GM12878 (cell line): ENCODE results near the gene GINS1. TPM values are rescaled to one million over a fixed set of nuclear protein-coding genes. Genes with fewer than 3 reads are reported as not detected.

Experiments
- ATAC-seq: fragments of 200-7000 bp; cut with Tn5 transposase; 3 replicates; pipeline ENCODE4 v1.9.1; 2020; ENCODE audit warnings: mild to moderate bottlenecking, moderate library complexity
- BruUV-seq: library from RNA; stranded (reverse); fragments of 400-500 nt; replicated peaks from 2 replicates; lab custom pipeline; 2021; lab: Mats Ljungman, UMichigan
- CTCF ChIA-PET: fragments of 300-600 bp; sonication (Branson Sonifier 250); formaldehyde crosslinking; extraction: SDS; loops from one replicate; lab custom pipeline; 2021; ENCODE audit warnings: inconsistent platforms; lab: Yijun Ruan, JAX
- POLR2A ChIA-PET: fragments of 350-600 bp; formaldehyde crosslinking; extraction: SDS; loops from one replicate; lab custom pipeline; 2021; ENCODE audit warnings: inconsistent platforms; lab: Charles Lee
- RAD21 ChIA-PET: fragments of 300-600 bp; sonication (Branson Sonifier 250); formaldehyde crosslinking; loops from one replicate; lab custom pipeline; 2023; ENCODE audit warnings: antibody characterized with exemption; ENCODE audit not compliant: unreplicated experiment; lab: Charles Lee
- SMC1A ChIA-PET: fragments of 300-600 bp; sonication (Branson Sonifier 250); formaldehyde crosslinking; loops from one replicate; lab custom pipeline; 2023; ENCODE audit not compliant: unreplicated experiment, uncharacterized antibody; lab: Charles Lee
- DNase-seq: peaks from one replicate; pipeline ENCODE4 v3.0.0-alpha.2; 2011; ENCODE audit warnings: low read depth, low spot score
- FAIRE-seq: peaks from 3 replicates; lab custom pipeline; 2011; peaks lifted over from hg19 to GRCh38; lab: Jason Lieb, UNC
- H2AFZ ChIP-seq: 2 replicates; pipeline ENCODE4 v1.6.0; 2011; ENCODE audit warnings: low read depth, low read length, control low read depth; ENCODE audit not compliant: control insufficient read depth
- H3K27ac ChIP-seq: 2 replicates; pipeline ENCODE4 v1.5.1; 2011; ENCODE audit warnings: control low read depth; ENCODE audit not compliant: control insufficient read depth, insufficient read depth
- H3K27me3 ChIP-seq, 2 experiments: replicated peaks in 1 of 2; 2 replicates each; pipeline versions ENCODE4 v1.6.0 to v1.6.1; 2011; ENCODE audit warnings: low read length in 1 of 2; ENCODE audit not compliant: control insufficient read depth in 2 of 2, insufficient read depth in 2 of 2
- H3K36me3 ChIP-seq, 2 experiments: 2 replicates each; pipeline ENCODE4 v1.5.1; 2011; ENCODE audit warnings: low read length in 1 of 2; ENCODE audit not compliant: control insufficient read depth in 2 of 2, insufficient read depth in 2 of 2
- H3K4me1 ChIP-seq: 2 replicates; pipeline ENCODE4 v1.6.1; 2011; ENCODE audit warnings: mild to moderate bottlenecking, low read length, moderate library complexity, mixed read lengths; ENCODE audit not compliant: control insufficient read depth, insufficient read depth
- H3K4me2 ChIP-seq: 2 replicates; pipeline ENCODE4 v1.6.0; 2011; ENCODE audit warnings: control low read depth; ENCODE audit not compliant: control insufficient read depth, insufficient read depth
- H3K4me3 ChIP-seq: fragments of 200-600 bp; sonication (generic); 2 replicates; pipeline ENCODE4 v1.5.1; 2016
- H3K79me2 ChIP-seq: 2 replicates; pipeline ENCODE4 v1.6.0; 2011; ENCODE audit warnings: low read length; ENCODE audit not compliant: control insufficient read depth, insufficient read depth
- H3K9ac ChIP-seq: 2 replicates; pipeline ENCODE4 v1.8.0; 2011; ENCODE audit warnings: low read length, control low read depth, mixed read lengths; ENCODE audit not compliant: control insufficient read depth, insufficient read depth
- H3K9me3 ChIP-seq: replicated peaks from 3 replicates; pipeline ENCODE4 v1.5.1; 2011; ENCODE audit warnings: mild to moderate bottlenecking, low read length; ENCODE audit not compliant: control insufficient read depth, insufficient read depth
- H4K20me1 ChIP-seq: 2 replicates; pipeline ENCODE4 v1.6.0; 2011; ENCODE audit not compliant: control insufficient read depth, insufficient read depth
- BHLHE40 ChIP-seq, 2 experiments: fragments of 450-650 bp in 1 of 2; IDR thresholded peaks; 2 replicates each; pipeline ENCODE4 v1.6.1; 2011 to 2017; ENCODE audit warnings: low read depth in 2 of 2, borderline replicate concordance in 1 of 2, improper control_type of control experiment in 1 of 2, low read length in 1 of 2, mild to moderate bottlenecking in 1 of 2
- CEBPZ ChIP-seq: fragments of 150-350 bp; IDR thresholded peaks from 2 replicates; pipeline ENCODE4 v1.6.1; 2016; ENCODE audit warnings: low read depth, low read length
- CHD4 ChIP-seq: fragments of 200-600 bp; sonication (generic); IDR thresholded peaks from 2 replicates; pipeline ENCODE4 v1.6.1; 2016; ENCODE audit warnings: mild to moderate bottlenecking
- NR2C1 ChIP-seq: fragments of 450-650 bp; IDR thresholded peaks from 2 replicates; pipeline ENCODE4 v1.6.1; 2017; ENCODE audit warnings: antibody characterized with exemption, mild to moderate bottlenecking, moderate library complexity
- NR2C2 ChIP-seq: IDR thresholded peaks from 2 replicates; pipeline ENCODE4 v1.6.1; 2011; ENCODE audit warnings: borderline replicate concordance, low read depth; ENCODE audit not compliant: control insufficient read depth, insufficient read length
- NRF1 ChIP-seq: conservative IDR thresholded peaks from 2 replicates; pipeline ENCODE4 v1.6.1; 2011; ENCODE audit warnings: mild to moderate bottlenecking, low read depth, low read length, improper control_type of control experiment
- POU2F2 ChIP-seq: IDR thresholded peaks from 3 replicates; pipeline ENCODE4 v1.6.1; 2011; ENCODE audit warnings: low read depth, mild to moderate bottlenecking, low read length, borderline replicate concordance
- ZNF274 ChIP-seq: IDR thresholded peaks from one replicate; pipeline ENCODE4 v1.8.0; 2011; ENCODE audit not compliant: insufficient read length, insufficient read depth
- ZNF622 ChIP-seq: fragments of 450-650 bp; IDR thresholded peaks from 2 replicates; pipeline ENCODE4 v1.6.1; 2017; ENCODE audit warnings: mild to moderate bottlenecking, inconsistent platforms
- WGBS: methylation state at CpG from one replicate; pipeline ENCODE4 v1.1.6; 2016; ENCODE audit warnings: low lambda C conversion rate; ENCODE audit not compliant: insufficient replicate concordance, insufficient coverage; ENCODE audit errors: missing lambda C conversion rate; 5-methylcytosine and 5-hydroxymethylcytosine counted together
- in situ Hi-C: fragments of 300-500 bp; cut with MboI; formaldehyde crosslinking; loops from 9 replicates; pipeline ENCODE4 v1.14.3; 2018; ENCODE audit warnings: mixed read lengths
- intact Hi-C: fragments of 100-400 bp; cut with micrococcal nuclease; formaldehyde crosslinking; loops from one replicate; pipeline ENCODE4 v1.14.2; 2022; ENCODE audit not compliant: unreplicated experiment
- polyA plus RNA-seq, 11 experiments: library from polyadenylated mRNA; depleted of rRNA in 4 of 11; unstranded in 6 of 11; stranded (reverse) in 5 of 11; fragments of >200 nt; fragmentation: Nextera tagmentation in 4 of 11; fragmentation: Illumina TruSeq in 1 of 11; extraction: Ambion mirVana in 4 of 11; extraction: Trizol in 1 of 11; gene quantifications; 1 replicate in 1 of 11; 2 replicates in 10 of 11; pipeline versions ENCODE4 v1.2.1 to v1.2.3, GENCODE V29; 2011 to 2016; ENCODE audit warnings: inconsistent platforms in 2 of 11, missing spikeins in 2 of 11, low read depth in 1 of 11
- total RNA-seq, 4 experiments: library from RNA; depleted of rRNA in 3 of 4; stranded (reverse); fragments of >200 nt in 3 of 4; fragmentation: Illumina TruSeq in 1 of 4; extraction: Trizol in 1 of 4; gene quantifications; 2 replicates each; pipeline versions ENCODE4 v1.2.1 to v1.2.3, GENCODE V29; 2013 to 2021
- TF ChIP-seq, protein P1 (sequence below): IDR thresholded peaks from 2 replicates; pipeline ENCODE4 v1.6.1; 2011; ENCODE audit warnings: low read depth, mild to moderate bottlenecking, low read length, moderate library complexity, borderline replicate concordance; ENCODE audit errors: extremely low read depth

The GINS1 gene
- total and polyA plus RNA-seq, 10 of the 15 experiments (the other 5 are each of a cell fraction or from before 2014, with no cell fraction given), result 13.0 to 44.6 (median 30.3) TPM

- Histone ChIP-seq H3K27me3 (no peaks in the 10 kb centered on the region), H4K20me1 (no peaks in the 10 kb centered on the region), H3K27ac (no peak overlapping the region), H3K79me2 (no peaks in the 10 kb centered on the region), H3K4me1 (no peaks in the 10 kb centered on the region), H3K36me3 (no peaks in the 10 kb centered on the region), H3K9ac (no peak overlapping the region), H3K4me2 (no peak overlapping the region), H3K4me3 (no peak overlapping the region), H3K9me3 (no peaks in the 10 kb centered on the region), H2AFZ (no peak overlapping the region)
- ChIA-PET POLR2A (no interaction called here), RAD21 (no interaction called here), CTCF (no interaction called here), SMC1A (no interaction called here)
- in situ Hi-C loops, result no loop called here
- intact Hi-C loops, result no loop called here
- FAIRE-seq, result no peak
- 63% methylated on average over 49 of the region's 52 CpGs for WGBS
- no TSS peak for BruUV-seq
- ATAC-seq, result no peak
- no peak for TF ChIP-seq NRF1
- no peak for TF ChIP-seq CHD4
- TF ChIP-seq NR2C1, result no peak
- TF ChIP-seq BHLHE40 (IDR thresholded peaks at IDR 0.05; ENCODE audit: borderline replicate concordance in 1 of 2, low read depth in 2 of 2, low read length in 1 of 2), result no peak
- no peak for TF ChIP-seq POU2F2
- no peak for TF ChIP-seq ZNF622
- TF ChIP-seq, protein P1, sequence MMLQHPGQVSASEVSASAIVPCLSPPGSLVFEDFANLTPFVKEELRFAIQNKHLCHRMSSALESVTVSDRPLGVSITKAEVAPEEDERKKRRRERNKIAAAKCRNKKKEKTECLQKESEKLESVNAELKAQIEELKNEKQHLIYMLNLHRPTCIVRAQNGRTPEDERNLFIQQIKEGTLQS, result no peak
- TF ChIP-seq NR2C2, result no peak
- TF ChIP-seq ZNF274, result no peak
- TF ChIP-seq CEBPZ, result no peak
- no peak for DNase-seq
Observed at GRCh38 chr20:25476106-25477013, 68.9 kb downstream of the GINS1 start.
